HepG2 (cell line): ENCODE measurements around the gene LRPPRC. TPM values are rescaled to one million over a fixed set of nuclear protein-coding genes. Genes with fewer than 3 reads are reported as not detected.

Source experiments
- ATF3 ChIP-seq: sonication (generic); formaldehyde crosslinking; IDR thresholded peaks from 2 replicates; pipeline ENCODE4 v1.4.0; 2020; ENCODE audit warnings: missing genetic modification reagents
- ATF7-NPFF ChIP-seq: sonication (generic); formaldehyde crosslinking; IDR thresholded peaks from 2 replicates; pipeline ENCODE4 v1.8.1; 2023; ENCODE audit warnings: mild to moderate bottlenecking, low read depth, missing genetic modification reagents, moderate library complexity
- ATM ChIP-seq: fragments of 450-650 bp; IDR thresholded peaks from 2 replicates; pipeline ENCODE4 v1.7.1; 2017; ENCODE audit warnings: mild to moderate bottlenecking, borderline replicate concordance
- EEA1 ChIP-seq: sonication (generic); formaldehyde crosslinking; IDR thresholded peaks from 2 replicates; pipeline ENCODE4 v1.5.1; 2020; ENCODE audit warnings: mild to moderate bottlenecking, missing genetic modification reagents, borderline replicate concordance
- ESRRA ChIP-seq: sonication (generic); formaldehyde crosslinking; IDR thresholded peaks from 2 replicates; pipeline ENCODE4 v1.5.1; 2020; ENCODE audit warnings: mild to moderate bottlenecking, low read depth, missing genetic modification reagents
- FOXO1 ChIP-seq: sonication (generic); formaldehyde crosslinking; IDR thresholded peaks from 2 replicates; pipeline ENCODE4 v1.4.0; 2020; ENCODE audit warnings: missing genetic modification reagents
- FOXO4 ChIP-seq: sonication (generic); formaldehyde crosslinking; conservative IDR thresholded peaks from 2 replicates; pipeline ENCODE4 v1.8.1; 2023; ENCODE audit warnings: missing genetic modification reagents
- HNRNPL ChIP-seq: fragments of 200-400 bp; formaldehyde crosslinking; IDR thresholded peaks from 2 replicates; pipeline ENCODE4 v1.6.1; 2017; ENCODE audit warnings: mild to moderate bottlenecking, low read depth, low read length
- JUND ChIP-seq: sonication (generic); formaldehyde crosslinking; IDR thresholded peaks from 2 replicates; pipeline ENCODE4 v1.8.0; 2022; ENCODE audit warnings: mild to moderate bottlenecking, missing genetic modification reagents
- KDM4B ChIP-seq: sonication (generic); formaldehyde crosslinking; IDR thresholded peaks from 2 replicates; pipeline ENCODE4 v1.4.0; 2020; ENCODE audit warnings: missing genetic modification reagents
- KLF11 ChIP-seq: IDR thresholded peaks from 2 replicates; pipeline ENCODE4 v1.6.1; 2016; ENCODE audit warnings: missing compliant biosample characterization
- KLF16 ChIP-seq, 2 experiments: sonication (generic) in 1 of 2; formaldehyde crosslinking in 1 of 2; IDR thresholded peaks; 2 replicates each; pipeline versions ENCODE4 v1.6.1 to v1.8.0; 2016 to 2023; ENCODE audit warnings: missing genetic modification reagents in 2 of 2, missing compliant biosample characterization in 1 of 2
- NBN ChIP-seq: fragments of 450-650 bp; conservative IDR thresholded peaks from 2 replicates; pipeline ENCODE4 v1.6.1; 2017
- POGZ ChIP-seq: sonication (generic); formaldehyde crosslinking; IDR thresholded peaks from 2 replicates; pipeline ENCODE4 v1.4.0; 2020; ENCODE audit warnings: mild to moderate bottlenecking, missing genetic modification reagents
- PRMT3 ChIP-seq: sonication (generic); formaldehyde crosslinking; IDR thresholded peaks from 2 replicates; pipeline ENCODE4 v1.8.1; 2022; ENCODE audit warnings: low read depth, mild to moderate bottlenecking, moderate library complexity, missing genetic modification reagents, borderline replicate concordance
- RCOR2 ChIP-seq: IDR thresholded peaks from 2 replicates; pipeline ENCODE4 v1.6.1; 2016; ENCODE audit warnings: missing biosample characterization, missing genetic modification reagents
- SKI ChIP-seq: fragments of 450-650 bp; IDR thresholded peaks from one replicate; pipeline ENCODE4 v1.6.1; 2018; ENCODE audit warnings: mild to moderate bottlenecking; ENCODE audit not compliant: partially characterized antibody
- SOX13 ChIP-seq, 3 experiments: fragments of 450-650 bp in 1 of 3; sonication (generic) in 1 of 3; formaldehyde crosslinking in 1 of 3; IDR thresholded peaks in 2 of 3; conservative IDR thresholded peaks in 1 of 3; 2 replicates each; pipeline versions ENCODE4 v1.5.0 to v1.6.1; 2016 to 2020; ENCODE audit warnings: antibody characterized with exemption in 1 of 3, mild to moderate bottlenecking in 1 of 3, missing compliant biosample characterization in 1 of 3, missing genetic modification reagents in 1 of 3, moderate library complexity in 1 of 3
- SRF ChIP-seq: IDR thresholded peaks from 2 replicates; pipeline ENCODE4 v1.6.1; 2011; ENCODE audit warnings: mild to moderate bottlenecking, low read depth, low read length, moderate library complexity
- U2AF2 ChIP-seq: fragments of 200-400 bp; formaldehyde crosslinking; IDR thresholded peaks from 2 replicates; pipeline ENCODE4 v1.6.1; 2017; ENCODE audit warnings: low read depth, mild to moderate bottlenecking, low read length
- XBP1 ChIP-seq: sonication (generic); formaldehyde crosslinking; IDR thresholded peaks from 2 replicates; pipeline ENCODE4 v1.5.0; 2020; ENCODE audit warnings: missing genetic modification reagents
- ZBTB4 ChIP-seq: sonication (generic); formaldehyde crosslinking; IDR thresholded peaks from 2 replicates; pipeline ENCODE4 v1.4.0; 2020; ENCODE audit warnings: missing genetic modification reagents, mild to moderate bottlenecking, borderline replicate concordance
- ZIK1 ChIP-seq: sonication (generic); formaldehyde crosslinking; IDR thresholded peaks from 2 replicates; pipeline ENCODE4 v1.5.0; 2020; ENCODE audit warnings: mild to moderate bottlenecking, low read depth, missing genetic modification reagents, borderline replicate concordance
- ZMYM4 ChIP-seq: sonication (generic); formaldehyde crosslinking; IDR thresholded peaks from 2 replicates; pipeline ENCODE4 v1.8.1; 2023; ENCODE audit warnings: mild to moderate bottlenecking, missing genetic modification reagents
- ZNF549 ChIP-seq: sonication (generic); formaldehyde crosslinking; IDR thresholded peaks from 2 replicates; pipeline ENCODE4 v1.5.0; 2020; ENCODE audit warnings: missing genetic modification reagents
- ZNF556 ChIP-seq: sonication (generic); formaldehyde crosslinking; IDR thresholded peaks from 2 replicates; pipeline ENCODE4 v1.4.0; 2020; ENCODE audit warnings: mild to moderate bottlenecking, missing genetic modification reagents, borderline replicate concordance
- polyA plus RNA-seq, 8 experiments: library from polyadenylated mRNA; depleted of rRNA in 3 of 8; stranded (reverse) in 7 of 8; unstranded in 1 of 8; fragments of >200 nt; fragmentation: Illumina TruSeq in 4 of 8; extraction: Trizol in 4 of 8; gene quantifications; 2 replicates each; pipeline versions ENCODE4 v1.2.1 to v1.2.3, GENCODE V29; 2011 to 2016; ENCODE audit warnings: low read depth in 4 of 8, missing spikeins in 1 of 8, mixed read lengths in 1 of 8; ENCODE audit not compliant: insufficient read depth in 1 of 8
- total RNA-seq, 5 experiments: library from RNA; depleted of rRNA; stranded (reverse); fragments of >200 nt; fragmentation: Illumina TruSeq; extraction: Trizol; gene quantifications; 2 replicates each; pipeline ENCODE4 v1.2.3, GENCODE V29; 2016; ENCODE audit warnings: low read depth in 1 of 5

The LRPPRC gene
- total and polyA plus RNA-seq, 2 of the 13 experiments (the other 11 are each of a cell fraction or from before 2014, with no cell fraction given): 117 to 167 TPM

GRCh38 chr2:44016282-44016681 is 20.5 kb upstream of the LRPPRC start (continued):
- TF ChIP-seq ZBTB4 (CRISPR knock-in tag) (no peak), FOXO1 (CRISPR knock-in tag) (peak; percentile 69; the same call in 1 of the 2 replicates), ZNF556 (CRISPR knock-in tag) (no peak), SOX13 (IDR thresholded peaks at IDR 0.05) (no peak), SOX13 (CRISPR knock-in tag; conservative IDR thresholded peaks at IDR 0.05 in 1 of 2, IDR thresholded peaks at IDR 0.05 in 1 of 2) (peak in 1 of 2 experiments; percentile 68; a peak in 2 of 4 replicates), PRMT3 (peak; percentile 59; the same call in 1 of the 2 replicates), ZMYM4 (CRISPR knock-in tag) (peak; percentile 36; the same call in 1 of the 2 replicates), EEA1 (no peak), POGZ (CRISPR knock-in tag) (no peak), U2AF2 (no peak), NBN (no peak), KDM4B (CRISPR knock-in tag) (peak; percentile 83; the same call in 1 of the 2 replicates), KLF16 (CRISPR knock-in tag; IDR thresholded peaks at IDR 0.05) (peak in 1 of 2 experiments; percentile 95; a peak in 2 of 4 replicates), XBP1 (CRISPR knock-in tag) (no peak; the same call in 1 of the 2 replicates), ESRRA (CRISPR knock-in tag) (no peak; the same call in 1 of the 2 replicates), ATM (no peak), ZIK1 (CRISPR knock-in tag) (no peak), ZNF549 (CRISPR knock-in tag) (peak; percentile 29; the same call in 1 of the 2 replicates), JUND (CRISPR knock-in tag) (no peak), HNRNPL (no peak), SRF (no peak), FOXO4 (CRISPR knock-in tag) (no peak), SKI (no peak), KLF11 (CRISPR knock-in tag) (peak; percentile 99), ATF3 (CRISPR knock-in tag) (peak; percentile 78), RCOR2 (CRISPR knock-in tag) (no peak), ATF7-NPFF (CRISPR knock-in tag) (0 out of 2 replicates have a peak, but pooled peaks have one; percentile 47)
